GM19372 (cell line): ENCODE data around the gene TPI1.
"Not testable (repeated sequence)": the region's sequence is repeated elsewhere in the genome, so short reads cannot be mapped to it uniquely, and the experiment has no call there.

Source experiments
- ATAC-seq: cut with Tn5 transposase; IDR thresholded peaks from one replicate; pipeline ENCODE4 v1.9.1; 2021; ENCODE audit warnings: mild to moderate bottlenecking, low read depth, moderate library complexity; ENCODE audit not compliant: unreplicated experiment

Gene TPI1

GRCh38 chr12:6888360-6888759 is 21.0 kb downstream of the TPI1 start:
- ATAC-seq: no peak

DNA sequence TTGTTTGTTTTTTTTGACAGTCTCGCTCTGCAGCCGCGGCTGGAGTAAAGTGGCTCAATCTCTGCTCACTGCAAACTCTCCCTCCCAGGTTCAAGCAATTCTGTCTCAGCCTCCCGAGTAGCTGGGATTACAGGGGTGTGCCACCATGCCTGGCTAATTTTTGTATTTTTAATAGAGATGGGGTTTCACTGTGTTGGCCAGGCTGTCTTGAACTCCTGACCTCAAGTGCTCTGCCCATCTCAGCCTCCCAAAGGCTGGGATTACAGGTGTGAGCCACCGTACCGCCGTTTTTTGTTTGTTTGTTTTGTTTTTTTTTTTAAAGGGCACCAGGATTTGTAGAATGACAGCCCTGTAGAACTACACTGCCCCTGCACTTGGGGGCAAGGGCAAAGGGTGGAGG is 21.5 kb downstream of the TPI1 start:
- not testable (repeated sequence) for ATAC-seq

DNA sequence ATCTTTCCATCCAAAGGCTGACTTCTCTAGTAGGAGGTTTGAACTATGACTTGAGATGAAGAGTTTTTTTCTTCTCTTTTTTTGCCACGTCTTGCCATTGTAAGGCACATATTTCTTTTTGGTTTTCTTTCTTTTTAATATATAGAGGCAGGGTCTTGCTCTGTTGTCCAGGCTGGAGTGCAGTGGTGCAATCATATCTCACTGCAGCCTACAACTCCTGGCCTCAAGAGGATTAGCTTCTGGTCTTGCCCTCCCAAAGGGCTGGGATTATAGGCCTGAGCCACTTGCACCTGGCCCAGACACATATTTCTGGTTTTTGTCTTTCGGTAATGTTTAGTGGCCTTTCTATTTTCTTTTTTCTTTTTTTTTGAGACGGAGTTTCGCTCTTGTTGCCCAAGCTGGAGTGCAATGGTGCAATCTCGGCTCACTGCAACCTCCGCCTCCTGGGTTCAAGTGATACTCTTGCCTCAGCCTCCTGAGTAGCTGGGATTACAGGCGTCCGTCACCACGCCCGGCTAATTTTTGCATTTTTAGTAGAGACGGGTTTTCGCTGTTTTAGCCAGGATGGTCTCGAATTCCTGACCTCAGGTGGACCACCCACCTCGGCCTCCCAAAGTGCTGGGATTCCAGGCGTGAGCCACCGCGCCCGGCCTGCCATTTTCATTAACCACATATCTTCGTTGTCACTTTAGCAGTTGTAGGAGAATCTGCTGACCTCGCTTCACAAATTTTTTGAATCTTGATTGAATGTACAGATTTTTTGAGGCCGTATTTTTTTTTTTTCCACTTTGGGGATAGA is 22.6 kb downstream of the TPI1 start:
- ATAC-seq: not testable (repeated sequence)

- peak; percentile 96 for ATAC-seq
Observed at GRCh38 chr12:6890789-6891645, 23.7 kb downstream of the TPI1 start.

GRCh38 chr12:6891646-6892001 is 24.3 kb downstream of the TPI1 start:
- no peak for ATAC-seq

DNA sequence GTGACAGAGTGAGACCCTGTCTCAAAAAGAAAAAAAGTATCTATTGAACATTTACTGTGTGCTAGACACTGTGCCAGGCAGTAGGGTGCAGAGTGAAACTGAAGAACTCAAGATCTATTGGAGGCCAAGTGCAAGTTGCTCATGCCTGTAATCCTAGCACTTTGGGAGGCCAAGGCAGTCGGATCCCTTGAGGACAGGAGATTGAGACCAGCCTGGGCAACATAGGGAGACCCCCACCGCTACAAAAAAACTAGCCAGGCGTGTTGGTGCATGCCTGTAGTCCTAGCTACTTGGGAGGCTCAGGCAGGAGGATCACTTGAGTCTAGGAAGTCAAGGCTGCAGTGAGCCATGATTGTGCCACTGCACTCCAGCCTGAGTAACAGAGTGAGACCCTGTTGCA is 25.4 kb downstream of the TPI1 start:
- ATAC-seq: not testable (repeated sequence)

GRCh38 chr12:6894321-6894720 is 27.0 kb downstream of the TPI1 start:
- ATAC-seq: no peak

GRCh38 chr12:6896846-6897435 is 29.6 kb downstream of the TPI1 start:
- no peak for ATAC-seq

GRCh38 chr12:6899427-6899826 is 32.1 kb downstream of the TPI1 start:
- no peak for ATAC-seq

DNA sequence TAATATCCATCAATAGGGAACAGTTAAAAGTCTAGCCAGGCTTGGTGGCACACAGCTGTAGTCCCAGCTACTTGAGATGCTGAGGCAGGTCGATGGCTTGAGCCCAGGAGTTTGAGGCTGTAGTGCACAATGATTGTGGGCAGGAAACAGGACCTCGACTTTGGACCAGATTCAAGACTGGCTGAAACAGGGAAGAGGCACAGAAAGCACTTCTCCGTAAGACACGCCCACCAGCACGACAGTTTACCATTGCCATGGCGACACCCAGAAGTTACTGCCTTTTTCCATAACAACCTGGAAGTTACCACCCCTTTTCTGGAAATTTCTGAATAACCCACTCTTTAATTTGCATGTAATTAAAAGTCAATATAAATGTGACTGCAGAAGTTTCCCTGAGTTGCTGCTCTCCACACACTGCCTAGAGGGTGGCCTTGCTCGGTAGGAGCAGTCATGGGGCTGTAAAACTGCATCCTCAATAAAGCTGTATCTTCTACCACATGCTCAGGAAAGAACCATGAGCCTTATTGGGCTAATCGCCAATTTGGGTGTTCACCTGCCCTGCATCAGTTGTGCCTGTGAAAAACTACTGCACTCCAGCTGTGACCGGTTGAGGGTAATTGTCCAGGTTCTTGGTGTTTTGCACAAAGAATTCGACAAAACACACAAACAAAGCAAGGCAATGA is 32.6 kb downstream of the TPI1 start:
- no peak for ATAC-seq

- ATAC-seq: no peak
Observed at GRCh38 chr12:6902448-6902847, 35.1 kb downstream of the TPI1 start.

DNA sequence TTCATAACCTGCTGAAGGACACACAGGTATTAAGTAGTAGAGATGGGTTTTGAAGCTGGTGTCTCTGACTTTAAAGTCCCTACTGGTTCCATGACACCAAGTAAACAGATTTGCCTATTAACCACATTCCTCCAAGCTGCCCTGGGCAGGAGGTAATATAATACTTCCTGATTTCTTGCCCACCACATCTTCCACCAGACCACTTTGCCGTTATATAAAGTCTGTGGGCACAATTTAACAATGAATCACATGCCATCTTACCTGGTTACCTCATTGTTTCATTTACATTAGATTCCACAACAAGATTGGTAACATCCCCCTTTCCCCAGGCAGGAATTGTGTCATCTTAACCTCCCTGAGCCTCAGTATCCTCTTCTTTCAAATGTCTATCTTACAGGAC is 36.4 kb downstream of the TPI1 start:
- ATAC-seq: no peak

DNA sequence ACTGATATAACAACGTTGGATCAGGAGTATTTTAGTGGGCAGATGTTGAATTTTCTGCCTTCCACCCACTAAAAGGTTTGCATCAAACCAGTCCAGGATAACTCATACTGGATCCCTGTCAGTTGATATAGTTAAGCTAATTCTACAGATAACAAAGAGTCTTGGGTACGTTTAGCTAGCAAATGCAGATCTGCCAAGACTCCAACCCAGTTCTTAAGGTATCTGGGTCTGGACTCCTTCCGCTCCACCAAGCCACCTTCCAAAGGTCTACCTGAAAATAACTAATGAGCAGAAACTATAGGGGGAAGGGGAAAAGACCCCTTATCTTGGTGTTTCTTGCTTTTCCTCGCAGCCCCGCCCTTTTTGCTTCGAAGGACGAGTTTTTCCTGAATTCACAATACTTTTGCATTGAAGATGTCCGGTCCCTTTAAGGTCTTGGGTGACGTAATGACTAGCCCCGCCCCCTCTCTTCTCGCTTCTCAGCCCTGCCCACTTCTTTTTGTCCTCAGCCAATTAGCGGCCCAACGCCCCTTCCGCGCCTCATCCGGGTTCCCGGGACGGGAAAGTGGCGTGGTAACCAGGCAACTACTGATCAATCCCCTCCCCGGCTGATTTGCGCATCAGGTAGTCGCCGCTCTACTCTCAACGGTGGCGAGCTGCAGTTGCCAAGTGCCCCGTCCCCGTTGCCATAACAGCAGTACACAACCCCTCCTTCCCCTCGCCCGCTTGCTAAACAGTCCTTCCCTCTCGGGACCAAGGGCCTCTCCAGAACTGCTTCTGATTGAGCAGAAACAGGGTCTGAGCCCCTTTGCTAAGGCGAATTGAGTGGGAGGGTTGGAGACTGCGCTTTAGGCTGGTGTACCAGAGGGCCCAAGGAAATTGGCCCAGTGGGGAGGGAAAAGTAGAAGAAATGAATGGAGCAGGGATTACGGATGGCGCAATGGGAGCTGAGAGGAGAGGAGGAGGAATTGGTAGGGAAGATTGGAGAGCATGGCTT is 37.2 kb downstream of the TPI1 start, which contains the start of gene LRRC23:
Gene LRRC23 (plus strand): TSS at position 543 of the 997 bp plus-strand sequence. CDS start 812 bp downstream, outside the sequence.
- peak; percentile 89 for ATAC-seq

DNA sequence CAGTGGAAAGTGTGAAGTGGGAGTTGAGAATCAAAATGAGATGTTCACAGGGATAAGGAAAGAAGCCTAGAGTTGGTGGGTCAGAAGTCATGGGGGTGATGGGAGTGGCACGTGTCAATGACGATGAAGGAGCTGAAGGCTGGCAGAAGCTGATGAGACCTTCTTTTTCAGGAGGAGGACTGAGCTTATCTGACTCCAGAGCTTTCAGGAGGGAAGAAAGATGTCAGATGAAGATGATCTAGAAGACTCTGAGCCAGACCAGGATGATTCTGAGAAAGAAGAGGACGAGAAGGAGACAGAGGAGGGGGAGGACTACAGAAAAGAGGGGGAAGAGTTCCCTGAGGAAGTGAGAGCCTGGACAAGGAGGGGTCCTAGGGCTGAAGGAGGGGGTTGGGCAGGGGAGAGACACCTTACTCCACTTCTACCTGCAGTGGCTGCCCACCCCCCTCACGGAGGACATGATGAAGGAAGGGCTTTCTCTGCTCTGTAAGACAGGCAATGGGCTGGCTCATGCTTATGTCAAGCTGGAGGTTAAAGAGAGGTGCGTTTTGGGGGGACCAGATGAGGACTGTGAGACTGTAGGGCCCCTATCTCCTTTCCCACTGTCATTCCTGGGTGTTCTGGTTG is 38.2 kb downstream of the TPI1 start:
- ATAC-seq: no peak

DNA sequence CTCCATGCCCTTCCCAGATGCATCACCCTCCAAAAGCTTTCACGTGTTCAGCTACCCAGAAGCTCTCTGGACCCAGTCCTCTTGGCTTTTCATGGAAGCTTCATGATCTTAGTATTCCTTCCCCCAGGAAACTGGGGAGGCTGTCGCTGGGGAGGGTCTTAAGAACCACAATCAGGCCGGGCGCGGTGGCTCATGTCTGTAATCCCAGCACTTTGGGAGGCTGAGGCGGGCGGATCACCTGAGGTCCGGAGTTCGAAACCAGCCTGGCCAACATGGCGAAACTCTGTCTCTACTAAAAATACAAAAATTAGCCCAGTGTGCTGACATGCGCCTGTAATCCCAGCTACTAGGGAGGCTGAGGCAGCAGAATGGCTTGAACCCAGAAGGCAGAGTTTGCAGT is 40.8 kb downstream of the TPI1 start:
- not testable (repeated sequence) for ATAC-seq

GRCh38 chr12:6909421-6910145 is 42.3 kb downstream of the TPI1 start:
- no peak for ATAC-seq

DNA sequence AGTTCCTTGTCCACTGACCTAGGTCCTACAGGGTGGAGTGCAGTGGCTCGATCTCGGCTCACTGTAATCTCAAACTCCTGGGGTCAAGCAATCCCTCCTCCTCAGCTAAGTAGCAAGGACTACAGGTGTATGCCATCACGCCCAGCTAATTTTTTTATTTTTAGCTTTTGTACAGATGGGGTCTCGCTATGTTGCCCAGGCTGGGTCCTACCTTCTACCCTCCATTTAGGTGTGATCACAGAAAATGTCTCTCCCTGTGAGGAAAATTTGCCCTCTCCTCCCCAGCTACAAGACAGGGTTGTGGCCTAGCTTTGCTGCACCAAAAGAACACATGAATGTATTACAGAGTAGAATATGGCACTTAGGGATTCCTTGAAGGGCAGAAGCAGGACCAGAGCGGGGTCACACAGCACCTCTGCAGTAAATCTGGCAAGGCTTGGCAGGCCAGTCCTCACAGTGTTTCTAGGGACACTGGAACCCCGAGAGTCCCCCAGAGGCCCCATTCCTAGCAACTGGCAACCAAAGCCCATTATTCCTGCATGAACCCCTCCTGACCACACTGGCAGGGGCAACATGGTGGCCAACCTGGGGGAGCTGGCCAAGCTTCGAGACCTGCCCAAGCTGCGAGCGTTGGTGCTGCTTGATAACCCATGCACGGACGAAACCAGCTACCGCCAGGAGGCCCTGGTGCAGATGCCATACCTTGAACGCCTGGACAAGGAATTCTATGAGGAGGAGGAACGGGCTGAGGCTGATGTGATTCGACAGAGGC is 45.0 kb downstream of the TPI1 start:
- no peak for ATAC-seq
